NCI-H1694 treated with DMSO at 0.1 percent for 48 hours (cell line): Measurements from ENCODE around the gene MS4A10.
"Not testable (repeated sequence)": the region's sequence is repeated elsewhere in the genome, so short reads cannot be mapped to it uniquely, and the experiment has no call there.

Experiments used
- DNase-seq: peaks from one replicate; lab custom pipeline; 2025; lab: John Stamatoyannopoulos, UW

MS4A10 gene

DNA sequence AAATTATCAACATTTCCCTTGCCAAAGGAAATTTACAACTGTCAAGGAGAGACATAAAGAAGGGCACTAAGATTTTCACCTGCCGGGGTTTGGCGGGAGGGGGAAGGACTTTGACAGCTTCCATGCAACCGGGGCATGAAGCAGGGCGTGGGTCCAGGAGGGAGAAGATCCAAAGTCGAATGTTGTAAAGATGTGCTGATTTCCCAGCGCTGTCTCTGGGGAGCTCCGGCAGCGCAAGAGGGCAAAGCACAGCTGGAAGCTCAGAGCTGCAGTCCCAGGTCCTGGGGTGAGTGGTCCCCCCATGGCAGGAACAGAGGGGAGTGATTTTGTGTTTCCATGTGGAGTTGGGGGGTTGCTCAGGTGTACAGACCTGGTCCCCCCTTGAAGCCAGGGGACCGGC lies at the start of gene MS4A10:
MS4A10 (plus strand) TSS at position 198 of the 400 bp plus-strand sequence. CDS start 5,003 bp downstream, outside the sequence.
- DNase-seq: no peak

DNA sequence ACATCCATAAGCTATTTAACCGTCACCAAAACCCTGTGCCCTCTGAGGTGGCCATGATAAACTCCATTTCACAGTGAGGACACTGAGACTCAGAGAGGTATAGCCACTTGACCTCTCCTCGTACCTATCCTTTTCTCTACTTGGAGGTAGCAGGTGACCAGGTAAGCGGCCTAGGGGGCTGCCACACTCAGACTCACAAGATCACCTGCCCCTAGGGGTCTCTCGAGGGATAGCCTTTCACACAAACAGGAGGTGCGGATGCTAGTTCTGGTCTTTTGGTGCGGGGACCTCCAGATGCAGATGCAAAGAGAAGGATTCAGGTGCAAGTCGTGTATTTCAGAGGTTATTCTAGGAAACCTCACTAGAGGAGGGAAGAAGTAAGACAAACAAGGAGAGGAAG lies 46.0 kb upstream of the MS4A10 start:
- no peak for DNase-seq

DNA sequence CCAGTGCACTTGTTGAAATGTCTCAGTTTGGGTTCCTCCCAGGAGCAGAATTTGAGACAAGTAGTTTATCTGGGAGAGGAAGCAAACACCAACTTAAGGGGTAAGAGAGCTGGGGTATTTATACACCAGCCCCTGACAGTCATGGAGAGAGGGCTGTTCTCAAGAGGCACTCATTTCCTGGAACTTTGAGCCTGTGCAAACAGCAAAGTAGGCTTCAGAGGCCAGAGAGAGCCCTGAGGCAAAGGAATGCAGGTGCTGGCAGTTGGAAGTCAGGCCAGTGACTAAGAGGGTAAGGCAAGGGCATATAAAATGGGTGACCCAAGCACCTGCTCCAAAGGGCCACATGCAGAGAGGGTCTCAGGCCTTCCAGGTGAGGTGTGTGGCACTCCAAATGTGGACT lies 44.6 kb upstream of the MS4A10 start:
- DNase-seq: no peak

DNA sequence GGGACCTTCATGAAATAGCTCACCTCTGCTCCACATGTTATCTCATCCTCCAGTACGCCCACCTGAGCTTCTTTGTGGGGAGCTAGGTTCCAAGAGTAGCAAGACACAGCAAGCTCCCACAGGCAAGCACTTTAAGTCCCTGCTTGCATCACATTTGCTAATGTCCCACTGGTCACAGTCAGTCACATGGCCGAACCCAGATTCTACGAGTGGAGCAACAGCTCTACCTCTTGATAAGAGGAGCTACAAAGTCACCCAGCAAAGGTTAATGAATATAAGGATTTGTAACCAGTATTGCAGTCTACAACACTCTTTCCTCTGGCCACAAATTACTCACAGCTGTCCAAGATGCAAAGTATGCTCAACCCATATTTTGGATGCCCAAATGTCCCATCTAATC lies 43.7 kb upstream of the MS4A10 start:
- no peak for DNase-seq

GRCh38 chr11:60743058-60743457 lies 42.1 kb upstream of the MS4A10 start:
- no peak for DNase-seq

DNA sequence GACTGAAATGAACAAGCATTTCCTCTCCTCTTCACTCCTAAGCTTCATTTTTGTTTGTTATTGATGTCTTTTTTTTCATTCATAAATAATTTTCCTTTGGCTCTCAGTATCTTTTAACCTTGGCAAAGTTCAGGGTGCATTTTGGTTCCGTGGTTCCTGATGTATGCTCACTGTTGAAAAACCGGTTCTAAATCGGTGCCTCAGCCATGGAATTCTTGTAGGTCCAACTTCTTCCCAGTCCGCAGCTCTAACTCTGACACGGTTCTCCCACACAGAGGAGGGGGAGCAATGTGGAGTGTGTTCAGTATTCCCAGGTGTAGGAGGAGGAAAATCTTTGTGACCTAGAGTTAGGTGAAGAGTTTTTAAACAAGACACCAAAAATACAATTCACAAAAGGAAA lies 41.0 kb upstream of the MS4A10 start:
- no peak for DNase-seq

DNA sequence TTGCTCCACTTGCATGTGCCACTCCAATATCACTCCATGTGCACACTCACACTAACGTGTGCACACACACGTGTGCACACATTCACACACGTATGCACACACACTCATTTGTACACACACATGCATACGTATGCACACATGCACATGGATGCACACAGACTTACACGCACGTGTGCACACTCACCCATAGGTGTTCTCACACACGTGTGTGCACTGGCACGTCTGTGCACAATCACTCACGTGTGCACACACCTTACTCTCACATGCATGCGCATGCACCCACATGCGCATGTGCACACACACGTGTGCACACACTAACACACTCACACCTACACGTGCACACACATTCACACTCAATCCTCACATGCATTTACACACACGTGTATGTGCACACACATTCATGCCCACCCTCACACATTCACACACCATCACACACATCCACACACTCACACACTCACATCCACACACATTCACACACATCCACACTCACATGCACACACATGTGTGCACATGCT lies 37.7 kb upstream of the MS4A10 start:
- DNase-seq: no peak

DNA sequence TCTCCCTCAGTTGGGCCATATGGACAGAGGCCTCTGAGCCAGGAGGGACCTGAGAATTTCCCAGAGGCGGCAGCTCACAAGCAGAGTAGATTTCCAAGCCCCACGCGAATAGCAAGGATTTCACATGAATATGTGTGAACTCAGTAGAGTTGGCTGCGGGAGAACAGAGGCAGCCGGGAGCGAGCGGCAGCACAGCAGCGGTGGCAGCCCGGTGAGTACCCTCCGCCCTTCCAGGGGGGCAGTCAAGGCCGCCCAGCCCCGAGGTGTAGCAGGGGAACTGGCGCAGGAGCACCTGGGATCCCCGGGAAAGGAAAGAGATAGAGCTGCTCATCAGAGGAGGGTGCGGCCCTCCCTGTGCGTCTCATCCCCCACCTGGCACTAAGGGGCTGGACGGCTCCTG lies 36.9 kb upstream of the MS4A10 start:
- DNase-seq: no peak

GRCh38 chr11:60748821-60749220 lies 36.3 kb upstream of the MS4A10 start:
- DNase-seq: no peak

DNA sequence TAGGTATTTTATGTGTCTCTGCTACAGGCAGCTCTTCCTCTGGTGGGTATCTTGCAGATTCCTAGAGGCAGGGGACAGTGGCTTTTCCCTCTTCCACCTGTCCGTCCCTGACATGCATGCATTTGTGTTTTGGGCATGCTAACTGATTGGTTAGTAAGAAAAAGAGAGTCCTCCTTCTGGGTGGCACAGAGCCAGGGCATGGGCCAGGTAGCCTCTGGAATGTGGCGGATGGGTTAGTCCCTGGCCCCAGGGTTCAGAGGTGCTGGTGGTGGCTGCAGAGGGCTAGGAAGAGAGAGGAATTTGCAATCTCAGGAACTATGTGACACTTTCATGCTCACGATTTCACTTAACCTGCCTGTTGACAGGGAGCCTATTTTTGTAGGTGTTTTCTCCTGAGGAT lies 34.2 kb upstream of the MS4A10 start:
- no peak for DNase-seq

DNA sequence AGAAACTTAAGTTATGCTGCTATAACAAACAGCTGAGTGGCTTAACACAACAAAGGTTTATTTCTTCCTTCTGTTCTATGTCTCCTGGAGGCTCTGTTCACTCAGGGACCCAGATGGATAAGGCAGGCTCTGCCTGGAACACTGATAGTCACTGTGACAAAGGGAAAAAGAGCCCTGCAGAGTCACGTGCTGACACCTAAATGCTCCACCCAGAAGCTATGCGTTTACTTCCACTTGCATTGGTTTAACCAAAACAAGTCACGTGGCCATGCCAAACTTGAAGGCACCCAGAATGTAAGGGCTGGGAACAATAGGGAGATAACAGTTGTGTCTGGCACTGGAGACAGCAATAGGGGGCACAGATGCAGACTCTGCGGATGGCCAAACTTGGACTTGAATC lies 31.8 kb upstream of the MS4A10 start:
- no peak for DNase-seq

- DNase-seq: no peak
Measured at GRCh38 chr11:60754887-60755286, 30.2 kb upstream of the MS4A10 start.

DNA sequence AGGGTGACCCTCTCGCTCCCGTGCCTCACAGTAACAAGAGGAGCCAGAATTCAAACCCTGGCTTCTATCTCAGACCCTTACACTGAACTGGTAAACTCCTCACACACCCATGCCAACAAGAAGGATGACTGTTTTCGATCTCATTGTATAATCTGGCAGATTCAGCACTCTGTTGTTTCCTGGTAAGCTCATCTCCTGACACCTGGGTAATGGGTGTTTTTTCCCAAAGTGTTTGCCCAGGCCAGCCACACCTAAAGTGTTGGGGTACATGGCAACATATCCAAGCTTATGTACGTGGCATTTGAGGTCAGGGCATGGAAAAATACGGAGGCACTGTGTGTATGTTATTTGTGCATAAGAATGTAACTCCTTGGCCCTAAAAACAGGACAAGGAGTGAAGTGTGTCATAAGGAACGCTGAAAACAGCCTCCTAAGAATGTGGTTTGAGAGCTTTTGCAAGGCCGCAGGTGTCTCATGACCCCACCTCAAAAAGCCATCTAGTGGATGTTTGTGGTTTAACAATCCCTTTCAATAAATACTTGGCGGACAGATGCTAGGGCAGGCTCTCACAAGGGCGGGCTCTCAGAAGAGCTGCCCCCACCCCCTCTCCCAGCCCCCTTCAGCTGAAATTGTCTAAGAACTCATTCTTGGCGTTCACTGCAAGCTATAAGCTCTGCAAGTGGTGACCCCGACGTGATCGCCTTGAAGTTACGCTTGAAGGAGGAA lies 28.7 kb upstream of the MS4A10 start, which contains the start of gene MS4A15:
MS4A15 (plus strand) TSS at position 561 of the 726 bp plus-strand sequence. CDS start 6,867 bp downstream, outside the sequence.
- DNase-seq: no peak

DNA sequence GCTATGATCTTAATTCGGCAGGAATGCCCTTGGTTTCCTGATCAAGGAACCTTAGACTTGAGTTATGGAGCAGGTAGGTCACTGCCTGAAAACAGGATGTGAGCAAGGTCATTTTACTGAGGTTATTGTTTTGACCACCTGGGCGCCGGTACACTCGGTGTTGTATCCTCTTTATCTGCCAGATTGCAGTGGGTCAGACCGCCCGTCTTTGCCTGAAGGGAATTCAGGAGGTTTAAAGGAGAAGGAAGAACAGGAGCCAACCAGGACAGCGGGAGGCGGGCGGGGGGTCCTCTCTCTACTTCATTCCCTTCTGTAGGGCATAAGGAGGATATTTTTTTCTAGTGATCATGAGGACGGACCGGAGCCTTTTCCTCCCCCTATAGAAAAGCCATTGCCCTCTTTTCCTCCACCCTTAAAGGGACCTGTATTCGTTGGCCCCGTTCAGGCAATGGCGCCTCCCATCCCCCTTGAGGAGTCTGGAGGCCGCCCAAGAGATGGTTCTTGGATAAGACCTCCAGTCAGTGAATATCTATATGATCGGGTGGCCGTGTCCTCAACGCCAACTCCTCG lies 27.8 kb upstream of the MS4A10 start:
- DNase-seq: no peak

DNA sequence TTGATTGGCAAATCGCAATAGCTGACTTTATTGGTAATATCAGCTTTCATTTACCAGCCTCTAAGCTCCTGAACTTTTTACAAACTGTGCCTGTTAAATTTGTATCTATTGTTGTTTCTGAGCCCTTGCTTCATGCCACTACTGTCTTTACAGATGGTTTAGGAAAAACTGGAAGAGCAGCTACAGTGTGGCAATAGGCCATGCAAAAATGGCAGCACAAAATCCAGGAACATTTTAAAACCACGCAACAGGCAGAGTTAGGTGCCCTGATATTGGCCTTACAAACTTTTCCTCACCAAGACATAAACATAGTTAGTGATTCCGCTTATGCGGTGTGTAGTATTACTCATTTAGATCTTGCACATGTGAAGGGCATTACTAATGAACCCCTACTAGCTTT lies 26.5 kb upstream of the MS4A10 start:
- DNase-seq: not testable (repeated sequence)

GRCh38 chr11:60759438-60760225 lies 25.5 kb upstream of the MS4A10 start:
- not testable (repeated sequence) for DNase-seq

DNA sequence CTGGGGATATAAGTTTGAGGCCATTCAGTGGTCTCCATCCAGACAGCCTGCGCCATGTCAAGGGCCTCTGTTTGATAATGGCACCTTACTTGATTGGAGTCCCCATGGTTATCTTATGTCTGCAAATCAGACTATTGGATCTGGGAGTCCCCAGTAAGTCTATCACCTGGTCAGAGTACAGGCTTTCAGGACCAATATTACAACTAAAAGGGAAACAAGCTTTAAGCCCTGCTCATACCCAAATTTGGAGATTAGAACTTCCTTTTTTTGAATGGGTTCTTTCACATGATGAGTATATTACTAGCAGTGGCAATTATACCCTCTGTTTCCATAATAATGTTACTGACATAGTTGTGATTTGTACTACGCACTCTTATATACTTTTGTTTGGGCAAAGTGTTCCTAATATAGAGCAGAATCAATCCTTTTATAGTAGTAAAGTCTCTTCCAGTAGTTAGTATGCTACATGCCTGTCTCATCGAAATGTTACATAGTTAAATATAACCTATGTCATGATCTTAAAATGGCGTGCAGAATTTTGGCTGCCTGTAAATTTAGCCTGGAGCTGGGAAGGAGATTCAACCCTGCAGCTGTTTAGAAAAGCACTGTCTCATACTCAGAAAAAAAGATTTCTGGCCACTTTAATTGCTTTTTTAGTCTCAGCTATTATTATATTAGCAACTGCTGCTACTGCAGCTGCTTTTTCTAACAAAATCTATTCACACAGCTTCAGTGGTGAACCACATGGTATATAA lies 23.5 kb upstream of the MS4A10 start:
- no peak for DNase-seq

- DNase-seq: no peak
Measured at GRCh38 chr11:60762851-60763691, 22.1 kb upstream of the MS4A10 start.

- no peak for DNase-seq
Measured at GRCh38 chr11:60763692-60764369, 21.3 kb upstream of the MS4A10 start.

DNA sequence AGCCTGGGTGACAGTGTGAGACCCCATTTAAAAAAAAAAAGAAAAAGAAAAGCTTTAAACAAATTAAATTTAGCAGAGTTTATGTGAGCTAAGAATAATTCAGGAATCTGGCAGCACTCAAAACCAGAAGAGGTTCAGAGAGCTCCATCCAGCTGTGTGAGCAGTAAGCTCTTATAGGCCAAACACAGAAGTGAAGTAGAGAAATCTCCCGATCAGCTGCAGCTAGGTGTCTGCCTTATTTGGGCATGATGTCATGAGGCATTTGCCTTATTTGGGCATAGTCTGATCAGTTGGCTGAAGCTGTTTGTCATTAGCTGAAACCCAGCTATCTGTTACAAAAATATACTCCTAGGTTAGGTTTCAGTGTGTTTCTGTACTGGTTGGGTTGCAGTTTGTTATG lies 20.3 kb upstream of the MS4A10 start:
- no peak for DNase-seq

- no peak for DNase-seq
Measured at GRCh38 chr11:60765355-60765754, 19.8 kb upstream of the MS4A10 start.
